Measurements from ENCODE around the gene MCM9.
A peak's percentile ranks its signal among the peaks of the same experiment; 100 is the strongest.
"Not testable (repeated sequence)": the region's sequence is repeated elsewhere in the genome, so short reads cannot be mapped to it uniquely, and the experiment has no call there.

Gene MCM9

GRCh38 chr6:118776607-118777549 lies 158.1 kb downstream of the MCM9 start:
- Histone ChIP-seq H3K4me1 (ENCODE audit: control insufficient read depth, insufficient read depth, low read length) (no peaks in the 10 kb centered on the region), H3K9me3 (ENCODE audit: control insufficient read depth, low read length) (no peaks in the 10 kb centered on the region), H3K4me3 (ENCODE audit: low read length) (no peak overlapping the region), H3K27me3 (replicated peaks; ENCODE audit: control insufficient read depth, insufficient read depth, low read length) (no peaks in the 10 kb centered on the region), H3K36me3 (ENCODE audit: control insufficient read depth, insufficient read depth, low read length, severe bottlenecking) (no peaks in the 10 kb centered on the region), H3K9ac (ENCODE audit: low read length) (no peak overlapping the region)
- peak; percentile 89 for DNase-seq (ENCODE audit: low read depth)

- Histone ChIP-seq H3K4me1 (ENCODE audit: control insufficient read depth, insufficient read depth, low read length) (no peaks in the 10 kb centered on the region), H3K36me3 (ENCODE audit: control insufficient read depth, insufficient read depth, low read length, severe bottlenecking) (no peaks in the 10 kb centered on the region), H3K4me3 (ENCODE audit: low read length) (no peak overlapping the region), H3K9ac (ENCODE audit: low read length) (no peak overlapping the region), H3K27me3 (replicated peaks; ENCODE audit: control insufficient read depth, insufficient read depth, low read length) (no peaks in the 10 kb centered on the region), H3K9me3 (ENCODE audit: control insufficient read depth, low read length) (no peaks in the 10 kb centered on the region)
- no peak for DNase-seq (ENCODE audit: low read depth)
These were observed 159.6 kb downstream of the MCM9 start for GRCh38 chr6:118775381-118775780.

GRCh38 chr6:118774581-118774980 lies 160.4 kb downstream of the MCM9 start:
- Histone ChIP-seq H3K4me1 (ENCODE audit: control insufficient read depth, insufficient read depth, low read length) (no peaks in the 10 kb centered on the region), H3K27me3 (replicated peaks; ENCODE audit: control insufficient read depth, insufficient read depth, low read length) (no peaks in the 10 kb centered on the region), H3K4me3 (ENCODE audit: low read length) (no peak overlapping the region), H3K36me3 (ENCODE audit: control insufficient read depth, insufficient read depth, low read length, severe bottlenecking) (no peaks in the 10 kb centered on the region), H3K9me3 (ENCODE audit: control insufficient read depth, low read length) (no peaks in the 10 kb centered on the region), H3K9ac (ENCODE audit: low read length) (no peak overlapping the region)
- no peak for DNase-seq (ENCODE audit: low read depth)

GRCh38 chr6:118772886-118773285 lies 162.1 kb downstream of the MCM9 start:
- no peak overlapping the region for H3K9ac ChIP-seq (ENCODE audit: low read length)
- no peaks in the 10 kb centered on the region for H3K9me3 ChIP-seq (ENCODE audit: control insufficient read depth, low read length)
- H3K27me3 ChIP-seq (replicated peaks; ENCODE audit: control insufficient read depth, insufficient read depth, low read length), result no peaks in the 10 kb centered on the region
- no peak overlapping the region for H3K4me3 ChIP-seq (ENCODE audit: low read length)
- no peak for DNase-seq (ENCODE audit: low read depth)
- no peaks in the 10 kb centered on the region for H3K36me3 ChIP-seq (ENCODE audit: control insufficient read depth, insufficient read depth, low read length, severe bottlenecking)
- no peaks in the 10 kb centered on the region for H3K4me1 ChIP-seq (ENCODE audit: control insufficient read depth, insufficient read depth, low read length)

- H3K9ac ChIP-seq (ENCODE audit: low read length), result no peak overlapping the region
- H3K4me1 ChIP-seq (ENCODE audit: control insufficient read depth, insufficient read depth, low read length), result no peaks in the 10 kb centered on the region
- no peaks in the 10 kb centered on the region for H3K36me3 ChIP-seq (ENCODE audit: control insufficient read depth, insufficient read depth, low read length, severe bottlenecking)
- no peaks in the 10 kb centered on the region for H3K9me3 ChIP-seq (ENCODE audit: control insufficient read depth, low read length)
- DNase-seq (ENCODE audit: low read depth), result no peak
- no peaks in the 10 kb centered on the region for H3K27me3 ChIP-seq (replicated peaks; ENCODE audit: control insufficient read depth, insufficient read depth, low read length)
- H3K4me3 ChIP-seq (ENCODE audit: low read length), result no peak overlapping the region
These were observed 163.7 kb downstream of the MCM9 start for GRCh38 chr6:118771253-118771652.

GRCh38 chr6:118770835-118771234 lies 164.1 kb downstream of the MCM9 start:
- no peaks in the 10 kb centered on the region for H3K27me3 ChIP-seq (replicated peaks; ENCODE audit: control insufficient read depth, insufficient read depth, low read length)
- no peak overlapping the region for H3K9ac ChIP-seq (ENCODE audit: low read length)
- H3K4me1 ChIP-seq (ENCODE audit: control insufficient read depth, insufficient read depth, low read length), result no peaks in the 10 kb centered on the region
- no peak overlapping the region for H3K4me3 ChIP-seq (ENCODE audit: low read length)
- DNase-seq (ENCODE audit: low read depth), result no peak
- no peaks in the 10 kb centered on the region for H3K36me3 ChIP-seq (ENCODE audit: control insufficient read depth, insufficient read depth, low read length, severe bottlenecking)
- no peaks in the 10 kb centered on the region for H3K9me3 ChIP-seq (ENCODE audit: control insufficient read depth, low read length)

- Histone ChIP-seq H3K27me3 (replicated peaks; ENCODE audit: control insufficient read depth, insufficient read depth, low read length) (no peaks in the 10 kb centered on the region), H3K36me3 (ENCODE audit: control insufficient read depth, insufficient read depth, low read length, severe bottlenecking) (no peaks in the 10 kb centered on the region), H3K4me3 (ENCODE audit: low read length) (no peak overlapping the region), H3K4me1 (ENCODE audit: control insufficient read depth, insufficient read depth, low read length) (no peaks in the 10 kb centered on the region), H3K9me3 (ENCODE audit: control insufficient read depth, low read length) (no peaks in the 10 kb centered on the region), H3K9ac (ENCODE audit: low read length) (no peak overlapping the region)
- no peak for DNase-seq (ENCODE audit: low read depth)
These were observed 164.7 kb downstream of the MCM9 start for GRCh38 chr6:118770112-118770788.

GRCh38 chr6:118768904-118769325 lies 166.0 kb downstream of the MCM9 start:
- H3K9me3 ChIP-seq (ENCODE audit: control insufficient read depth, low read length), result no peaks in the 10 kb centered on the region
- H3K9ac ChIP-seq (ENCODE audit: low read length), result no peak overlapping the region
- no peak for DNase-seq (ENCODE audit: low read depth)
- no peak overlapping the region for H3K4me3 ChIP-seq (ENCODE audit: low read length)
- H3K4me1 ChIP-seq (ENCODE audit: control insufficient read depth, insufficient read depth, low read length), result no peaks in the 10 kb centered on the region
- H3K36me3 ChIP-seq (ENCODE audit: control insufficient read depth, insufficient read depth, low read length, severe bottlenecking), result no peaks in the 10 kb centered on the region
- H3K27me3 ChIP-seq (replicated peaks; ENCODE audit: control insufficient read depth, insufficient read depth, low read length), result no peaks in the 10 kb centered on the region

- no peak overlapping the region for H3K4me3 ChIP-seq (ENCODE audit: low read length)
- no peak for DNase-seq (ENCODE audit: low read depth)
- H3K4me1 ChIP-seq (ENCODE audit: control insufficient read depth, insufficient read depth, low read length), result no peaks in the 10 kb centered on the region
- H3K9me3 ChIP-seq (ENCODE audit: control insufficient read depth, low read length), result no peaks in the 10 kb centered on the region
- H3K9ac ChIP-seq (ENCODE audit: low read length), result no peak overlapping the region
- H3K27me3 ChIP-seq (replicated peaks; ENCODE audit: control insufficient read depth, insufficient read depth, low read length), result no peaks in the 10 kb centered on the region
- H3K36me3 ChIP-seq (ENCODE audit: control insufficient read depth, insufficient read depth, low read length, severe bottlenecking), result no peaks in the 10 kb centered on the region
These were observed 166.5 kb downstream of the MCM9 start for GRCh38 chr6:118768441-118768840.

- H3K4me3 ChIP-seq (ENCODE audit: low read length); H3K9me3 ChIP-seq (ENCODE audit: control insufficient read depth, low read length); H3K27me3 ChIP-seq (replicated peaks; ENCODE audit: control insufficient read depth, insufficient read depth, low read length); H3K36me3 ChIP-seq (ENCODE audit: control insufficient read depth, insufficient read depth, low read length, severe bottlenecking); DNase-seq (ENCODE audit: low read depth); H3K9ac ChIP-seq (ENCODE audit: low read length); H3K4me1 ChIP-seq (ENCODE audit: control insufficient read depth, insufficient read depth, low read length): not testable (repeated sequence)
These were observed 169.6 kb downstream of the MCM9 start for GRCh38 chr6:118765316-118765715.

GRCh38 chr6:118764766-118765165 lies 170.2 kb downstream of the MCM9 start:
- no peaks in the 10 kb centered on the region for H3K9me3 ChIP-seq (ENCODE audit: control insufficient read depth, low read length)
- no peaks in the 10 kb centered on the region for H3K4me1 ChIP-seq (ENCODE audit: control insufficient read depth, insufficient read depth, low read length)
- H3K27me3 ChIP-seq (replicated peaks; ENCODE audit: control insufficient read depth, insufficient read depth, low read length), result no peaks in the 10 kb centered on the region
- H3K9ac ChIP-seq (ENCODE audit: low read length), result no peak overlapping the region
- no peaks in the 10 kb centered on the region for H3K36me3 ChIP-seq (ENCODE audit: control insufficient read depth, insufficient read depth, low read length, severe bottlenecking)
- no peak for DNase-seq (ENCODE audit: low read depth)
- no peak overlapping the region for H3K4me3 ChIP-seq (ENCODE audit: low read length)

Measured in adipocyte (in vitro differentiated cells).